Stimulated activated CD4-positive, alpha-beta T cell treated with anti-CD3 and anti-CD28 coated beads, Interleukin-2, amount 100 ng/mL, for 4 hours (primary cell): ENCODE data around the gene PYCARD.
"Not testable (repeated sequence)": the region's sequence is repeated elsewhere in the genome, so short reads cannot be mapped to it uniquely, and the experiment has no call there.

Experiments
- DNase-seq: peaks from one replicate; pipeline ENCODE4 v3.0.0-alpha.2; 2020; ENCODE audit warnings: low read depth

The PYCARD gene

DNA sequence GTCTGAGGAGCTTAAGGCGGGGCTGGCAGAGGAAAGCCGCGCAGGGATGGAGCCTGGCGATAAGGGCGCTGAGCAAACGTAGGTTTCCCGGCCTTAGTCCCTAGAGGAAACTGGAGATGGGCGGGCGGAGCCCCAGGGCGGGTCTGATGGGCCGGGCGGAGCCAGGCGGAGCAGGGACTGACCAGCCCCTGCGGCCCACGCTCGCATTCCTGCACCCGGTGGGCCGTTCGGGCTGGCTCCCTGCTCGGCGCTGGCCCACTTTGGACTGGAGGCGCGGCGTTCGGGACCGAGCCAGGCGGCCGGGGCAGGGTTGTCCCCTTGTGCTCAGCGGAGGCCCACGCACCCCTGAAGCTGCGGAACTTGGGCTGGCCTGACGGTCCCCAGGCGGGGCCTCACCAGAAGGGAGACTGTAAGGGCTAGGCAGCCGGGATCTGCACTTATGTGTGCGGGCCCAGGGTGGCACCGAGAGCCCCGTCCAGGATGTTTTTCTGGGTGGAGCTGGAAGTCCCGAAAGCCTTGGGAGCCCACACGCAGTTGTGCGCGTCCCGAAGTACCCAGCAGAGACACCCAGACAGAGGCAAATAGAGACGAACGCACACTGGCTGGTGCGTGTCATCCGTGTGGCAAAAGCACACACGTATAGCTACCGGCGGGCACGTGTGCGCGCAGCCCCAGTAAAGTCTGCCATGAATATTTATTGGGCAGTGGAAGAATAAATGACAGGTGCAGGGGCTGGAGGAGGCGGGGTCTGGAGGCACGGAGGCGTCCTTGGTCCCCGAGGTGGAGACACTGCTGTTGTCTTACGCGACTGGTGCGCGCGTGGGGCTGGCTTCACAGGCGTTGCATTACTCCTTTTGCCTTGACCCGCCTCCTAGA lies 13.0 kb upstream of the PYCARD start:
- no peak for DNase-seq

- DNase-seq, result no peak
Observed at GRCh38 chr16:31214708-31215286, 12.2 kb upstream of the PYCARD start.

GRCh38 chr16:31213877-31214707 lies 11.5 kb upstream of the PYCARD start, which contains the start of gene TRIM72:
TRIM72 (plus strand) TSS chr16:31214119; CDS start chr16:31214739, 620 bp downstream.
- no peak for DNase-seq

DNA sequence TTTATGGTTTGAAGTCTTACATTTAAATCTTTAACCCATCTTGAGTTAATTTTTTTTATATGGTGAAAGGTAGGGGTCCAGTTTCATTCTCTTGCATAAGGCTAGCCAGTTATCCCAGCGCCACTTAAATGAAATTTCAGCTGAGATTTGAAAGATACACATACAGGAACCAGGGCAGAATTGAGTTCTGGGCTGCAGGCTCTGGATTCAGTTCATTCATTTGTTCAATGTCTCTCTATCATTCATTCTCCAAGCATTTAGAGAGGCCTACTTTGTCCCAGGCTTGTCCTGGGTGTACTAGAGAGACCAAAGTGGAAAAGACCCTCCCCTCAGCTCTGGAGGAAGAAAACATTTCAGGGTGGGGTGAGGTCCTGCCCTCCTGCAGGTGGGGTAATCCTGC lies 10.8 kb upstream of the PYCARD start:
- DNase-seq, result no peak

- no peak for DNase-seq
Observed at GRCh38 chr16:31206776-31207175, 4.2 kb upstream of the PYCARD start.

GRCh38 chr16:31204871-31205666 lies 2.5 kb upstream of the PYCARD start:
- DNase-seq, result no peak

GRCh38 chr16:31201582-31202413 lies 762 bp downstream of the PYCARD start:
- peak; percentile 33 for DNase-seq

- DNase-seq, result no peak
Observed at GRCh38 chr16:31200821-31201568, 1.6 kb downstream of the PYCARD start.

DNA sequence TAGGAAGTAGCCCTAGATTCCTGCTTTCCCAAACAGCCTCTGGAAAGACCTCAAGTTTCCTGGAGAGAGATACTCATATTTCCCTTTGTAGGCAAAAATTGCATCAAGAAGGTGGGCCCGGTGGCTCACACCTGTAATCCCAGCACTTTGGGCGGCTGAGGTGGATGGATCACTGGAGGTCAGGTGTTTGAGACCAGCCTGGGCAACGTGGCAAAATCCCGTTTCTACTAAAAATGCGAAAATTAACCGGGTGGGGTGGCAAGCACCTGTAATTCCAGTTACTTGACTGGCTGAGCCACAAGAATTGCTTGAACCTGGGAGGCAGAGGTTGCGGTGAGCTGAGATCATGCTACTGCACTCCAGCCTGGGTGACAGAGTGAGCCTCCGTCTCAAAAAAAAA lies 2.4 kb downstream of the PYCARD start:
- DNase-seq, result not testable (repeated sequence)

DNA sequence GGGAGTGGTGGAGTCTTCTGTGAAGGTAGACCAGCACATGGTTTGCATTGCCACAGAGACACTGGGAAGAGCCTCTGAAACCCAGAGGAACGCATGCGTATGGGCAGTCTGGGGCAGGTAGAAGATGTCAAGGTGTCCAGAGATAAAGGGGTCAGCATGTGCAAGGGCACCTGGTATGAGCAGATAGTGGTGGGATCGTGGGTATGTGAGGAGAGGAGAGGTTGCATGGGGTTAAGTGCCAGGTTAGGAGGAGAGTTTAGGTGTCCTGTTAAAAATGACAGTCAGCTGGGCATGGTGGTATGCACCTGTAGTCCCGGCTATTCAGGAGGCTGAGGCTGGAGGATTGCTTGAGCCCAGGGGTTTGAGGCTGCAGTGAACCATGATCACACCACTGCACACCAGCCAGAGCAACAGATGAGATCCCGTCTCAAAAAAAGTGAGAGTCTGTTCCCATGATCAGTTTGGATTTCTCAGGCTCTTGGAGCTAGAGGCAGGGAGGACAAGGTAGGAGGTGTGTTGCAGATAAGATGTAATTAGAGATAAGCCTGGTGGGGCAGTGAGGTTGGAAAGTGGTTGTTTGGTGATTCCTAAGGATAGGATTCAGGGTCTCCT lies 3.0 kb downstream of the PYCARD start:
- no peak for DNase-seq

DNA sequence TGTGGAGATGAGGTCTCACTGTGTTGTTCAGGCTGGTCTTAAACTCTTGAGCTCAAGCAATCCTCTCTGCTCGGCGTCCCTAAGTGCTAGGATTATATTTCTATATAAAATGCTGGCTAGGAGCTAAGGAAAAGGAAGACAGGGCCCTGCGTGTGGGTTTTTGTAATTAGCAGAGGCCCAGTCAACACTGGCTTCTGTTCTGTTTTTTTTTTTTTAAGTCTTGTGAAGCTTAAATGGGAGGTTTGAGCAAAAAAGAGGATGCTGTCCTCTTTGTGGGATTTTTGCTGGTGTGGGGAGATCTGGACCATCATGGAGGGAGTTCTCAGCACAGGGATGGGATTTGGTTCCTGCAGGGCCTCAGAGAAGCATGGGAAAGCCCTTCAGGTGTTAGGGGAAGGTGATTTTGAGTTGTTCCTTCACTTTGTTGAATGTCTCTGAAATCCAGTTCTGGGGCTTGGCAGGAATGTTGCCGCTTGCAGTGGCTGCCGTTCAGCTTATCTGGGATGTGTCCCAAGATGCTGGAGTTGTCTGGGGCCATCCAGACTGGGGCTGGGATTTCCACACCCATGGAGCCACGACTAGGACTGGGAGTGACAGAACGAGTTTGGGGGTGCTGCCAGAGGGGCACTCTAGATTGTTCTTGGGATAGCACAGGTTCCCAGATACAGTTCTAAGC lies 4.2 kb downstream of the PYCARD start:
- no peak for DNase-seq

- no peak for DNase-seq
Observed at GRCh38 chr16:31196324-31197088, 6.1 kb downstream of the PYCARD start.

- DNase-seq, result not testable (repeated sequence)
Observed at GRCh38 chr16:31195861-31196260, 6.7 kb downstream of the PYCARD start.

DNA sequence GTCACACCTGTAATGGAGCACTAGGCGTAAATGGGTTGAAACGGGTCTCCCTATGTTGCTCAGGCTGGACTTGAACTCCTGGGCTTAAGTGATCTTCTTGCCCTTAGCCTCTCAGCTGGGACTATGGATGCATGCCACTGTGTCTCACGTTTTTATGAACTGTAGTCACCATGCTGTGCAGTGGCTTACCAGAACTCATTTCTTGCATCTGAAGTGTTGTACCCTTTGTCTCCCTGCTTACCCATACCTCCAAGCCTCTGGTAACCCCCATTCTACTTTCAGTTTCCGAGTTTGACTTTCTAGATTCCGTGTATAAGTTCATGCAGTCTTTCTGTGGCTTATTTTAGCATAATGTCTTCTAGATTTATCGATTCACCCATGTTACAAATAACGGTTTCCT lies 7.7 kb downstream of the PYCARD start:
- DNase-seq, result no peak

DNA sequence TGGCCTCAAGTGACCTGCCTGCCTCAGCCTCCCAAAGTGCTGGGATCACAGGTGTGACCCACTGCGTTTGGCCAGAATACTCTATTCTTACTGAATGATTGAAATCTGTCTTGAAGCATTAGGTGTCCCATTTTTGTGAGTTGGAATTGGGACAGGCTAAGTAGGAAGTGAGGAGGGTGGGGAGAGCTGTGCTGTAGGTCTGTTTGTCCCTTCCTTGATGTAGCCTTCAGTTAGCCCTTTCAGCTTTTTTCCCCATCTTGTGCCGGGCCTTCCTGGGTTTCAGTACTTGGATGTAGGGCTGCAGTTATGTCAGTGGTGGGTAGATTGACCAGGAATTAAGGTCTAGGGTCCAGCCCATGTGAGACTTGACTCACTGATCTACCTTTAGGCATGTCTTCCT lies 8.7 kb downstream of the PYCARD start:
- no peak for DNase-seq

DNA sequence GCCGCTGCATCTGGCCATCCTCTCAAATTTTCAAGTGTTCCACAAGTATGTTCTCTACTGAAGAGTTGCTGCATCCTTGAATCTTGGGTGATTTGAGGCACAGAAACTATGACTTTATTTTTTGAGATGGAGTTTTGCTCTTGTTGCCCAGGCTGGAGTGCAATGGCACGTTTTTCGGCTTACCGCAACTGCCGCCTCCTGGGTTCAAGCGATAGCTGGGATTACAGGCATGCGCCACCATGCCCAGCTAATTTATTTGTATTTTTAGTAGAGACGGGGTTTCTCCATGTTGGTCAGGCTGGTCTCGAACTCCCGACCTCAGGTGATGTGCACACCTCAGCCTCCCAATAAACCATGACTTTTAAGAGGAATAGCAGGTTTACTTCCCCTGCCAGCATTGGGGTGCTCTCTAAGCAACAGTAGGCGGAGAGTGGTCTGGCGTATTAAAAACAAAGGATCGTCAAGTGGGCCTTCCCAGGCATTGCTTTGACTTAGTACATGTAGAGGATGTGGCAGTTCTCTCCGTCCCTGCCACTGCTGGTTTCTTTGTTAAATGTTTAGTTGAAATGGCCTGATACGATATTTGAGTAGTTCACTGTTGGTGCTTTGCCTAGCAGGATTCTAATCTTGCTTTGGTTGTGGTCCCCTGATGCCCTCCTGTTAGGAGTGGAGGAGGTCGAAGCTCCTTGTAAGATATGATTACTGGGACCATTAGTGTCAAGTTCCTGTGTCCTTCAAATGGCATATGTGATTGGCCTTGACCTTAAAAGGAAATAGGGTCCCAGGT lies 9.5 kb downstream of the PYCARD start:
- DNase-seq, result no peak

GRCh38 chr16:31191697-31192428 lies 10.7 kb downstream of the PYCARD start:
- DNase-seq, result no peak
